ENCODE measurements around the gene XYLT1. TPM values are rescaled to one million over a fixed set of nuclear protein-coding genes. Genes with fewer than 3 reads are reported as not detected.

Gene XYLT1
- total and polyA plus RNA-seq, 2 of the 8 experiments (the other 6 are each of a cell fraction or from before 2014, with no cell fraction given), result 6.6 to 25.4 TPM

GRCh38 chr16:17318238-17318637, 152.5 kb downstream of the XYLT1 start (continued):
- TF ChIP-seq, protein P1, sequence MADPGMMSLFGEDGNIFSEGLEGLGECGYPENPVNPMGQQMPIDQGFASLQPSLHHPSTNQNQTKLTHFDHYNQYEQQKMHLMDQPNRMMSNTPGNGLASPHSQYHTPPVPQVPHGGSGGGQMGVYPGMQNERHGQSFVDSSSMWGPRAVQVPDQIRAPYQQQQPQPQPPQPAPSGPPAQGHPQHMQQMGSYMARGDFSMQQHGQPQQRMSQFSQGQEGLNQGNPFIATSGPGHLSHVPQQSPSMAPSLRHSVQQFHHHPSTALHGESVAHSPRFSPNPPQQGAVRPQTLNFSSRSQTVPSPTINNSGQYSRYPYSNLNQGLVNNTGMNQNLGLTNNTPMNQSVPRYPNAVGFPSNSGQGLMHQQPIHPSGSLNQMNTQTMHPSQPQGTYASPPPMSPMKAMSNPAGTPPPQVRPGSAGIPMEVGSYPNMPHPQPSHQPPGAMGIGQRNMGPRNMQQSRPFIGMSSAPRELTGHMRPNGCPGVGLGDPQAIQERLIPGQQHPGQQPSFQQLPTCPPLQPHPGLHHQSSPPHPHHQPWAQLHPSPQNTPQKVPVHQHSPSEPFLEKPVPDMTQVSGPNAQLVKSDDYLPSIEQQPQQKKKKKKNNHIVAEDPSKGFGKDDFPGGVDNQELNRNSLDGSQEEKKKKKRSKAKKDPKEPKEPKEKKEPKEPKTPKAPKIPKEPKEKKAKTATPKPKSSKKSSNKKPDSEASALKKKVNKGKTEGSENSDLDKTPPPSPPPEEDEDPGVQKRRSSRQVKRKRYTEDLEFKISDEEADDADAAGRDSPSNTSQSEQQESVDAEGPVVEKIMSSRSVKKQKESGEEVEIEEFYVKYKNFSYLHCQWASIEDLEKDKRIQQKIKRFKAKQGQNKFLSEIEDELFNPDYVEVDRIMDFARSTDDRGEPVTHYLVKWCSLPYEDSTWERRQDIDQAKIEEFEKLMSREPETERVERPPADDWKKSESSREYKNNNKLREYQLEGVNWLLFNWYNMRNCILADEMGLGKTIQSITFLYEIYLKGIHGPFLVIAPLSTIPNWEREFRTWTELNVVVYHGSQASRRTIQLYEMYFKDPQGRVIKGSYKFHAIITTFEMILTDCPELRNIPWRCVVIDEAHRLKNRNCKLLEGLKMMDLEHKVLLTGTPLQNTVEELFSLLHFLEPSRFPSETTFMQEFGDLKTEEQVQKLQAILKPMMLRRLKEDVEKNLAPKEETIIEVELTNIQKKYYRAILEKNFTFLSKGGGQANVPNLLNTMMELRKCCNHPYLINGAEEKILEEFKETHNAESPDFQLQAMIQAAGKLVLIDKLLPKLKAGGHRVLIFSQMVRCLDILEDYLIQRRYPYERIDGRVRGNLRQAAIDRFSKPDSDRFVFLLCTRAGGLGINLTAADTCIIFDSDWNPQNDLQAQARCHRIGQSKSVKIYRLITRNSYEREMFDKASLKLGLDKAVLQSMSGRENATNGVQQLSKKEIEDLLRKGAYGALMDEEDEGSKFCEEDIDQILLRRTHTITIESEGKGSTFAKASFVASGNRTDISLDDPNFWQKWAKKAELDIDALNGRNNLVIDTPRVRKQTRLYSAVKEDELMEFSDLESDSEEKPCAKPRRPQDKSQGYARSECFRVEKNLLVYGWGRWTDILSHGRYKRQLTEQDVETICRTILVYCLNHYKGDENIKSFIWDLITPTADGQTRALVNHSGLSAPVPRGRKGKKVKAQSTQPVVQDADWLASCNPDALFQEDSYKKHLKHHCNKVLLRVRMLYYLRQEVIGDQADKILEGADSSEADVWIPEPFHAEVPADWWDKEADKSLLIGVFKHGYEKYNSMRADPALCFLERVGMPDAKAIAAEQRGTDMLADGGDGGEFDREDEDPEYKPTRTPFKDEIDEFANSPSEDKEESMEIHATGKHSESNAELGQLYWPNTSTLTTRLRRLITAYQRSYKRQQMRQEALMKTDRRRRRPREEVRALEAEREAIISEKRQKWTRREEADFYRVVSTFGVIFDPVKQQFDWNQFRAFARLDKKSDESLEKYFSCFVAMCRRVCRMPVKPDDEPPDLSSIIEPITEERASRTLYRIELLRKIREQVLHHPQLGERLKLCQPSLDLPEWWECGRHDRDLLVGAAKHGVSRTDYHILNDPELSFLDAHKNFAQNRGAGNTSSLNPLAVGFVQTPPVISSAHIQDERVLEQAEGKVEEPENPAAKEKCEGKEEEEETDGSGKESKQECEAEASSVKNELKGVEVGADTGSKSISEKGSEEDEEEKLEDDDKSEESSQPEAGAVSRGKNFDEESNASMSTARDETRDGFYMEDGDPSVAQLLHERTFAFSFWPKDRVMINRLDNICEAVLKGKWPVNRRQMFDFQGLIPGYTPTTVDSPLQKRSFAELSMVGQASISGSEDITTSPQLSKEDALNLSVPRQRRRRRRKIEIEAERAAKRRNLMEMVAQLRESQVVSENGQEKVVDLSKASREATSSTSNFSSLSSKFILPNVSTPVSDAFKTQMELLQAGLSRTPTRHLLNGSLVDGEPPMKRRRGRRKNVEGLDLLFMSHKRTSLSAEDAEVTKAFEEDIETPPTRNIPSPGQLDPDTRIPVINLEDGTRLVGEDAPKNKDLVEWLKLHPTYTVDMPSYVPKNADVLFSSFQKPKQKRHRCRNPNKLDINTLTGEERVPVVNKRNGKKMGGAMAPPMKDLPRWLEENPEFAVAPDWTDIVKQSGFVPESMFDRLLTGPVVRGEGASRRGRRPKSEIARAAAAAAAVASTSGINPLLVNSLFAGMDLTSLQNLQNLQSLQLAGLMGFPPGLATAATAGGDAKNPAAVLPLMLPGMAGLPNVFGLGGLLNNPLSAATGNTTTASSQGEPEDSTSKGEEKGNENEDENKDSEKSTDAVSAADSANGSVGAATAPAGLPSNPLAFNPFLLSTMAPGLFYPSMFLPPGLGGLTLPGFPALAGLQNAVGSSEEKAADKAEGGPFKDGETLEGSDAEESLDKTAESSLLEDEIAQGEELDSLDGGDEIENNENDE (IDR thresholded peaks at IDR 0.05; ENCODE audit: insufficient replicate concordance, low read length), result no peak
- no peak for TF ChIP-seq ASH2L (IDR thresholded peaks at IDR 0.05; ENCODE audit: low read length)
- TF ChIP-seq, protein P2, sequence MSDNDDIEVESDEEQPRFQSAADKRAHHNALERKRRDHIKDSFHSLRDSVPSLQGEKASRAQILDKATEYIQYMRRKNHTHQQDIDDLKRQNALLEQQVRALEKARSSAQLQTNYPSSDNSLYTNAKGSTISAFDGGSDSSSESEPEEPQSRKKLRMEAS (IDR thresholded peaks at IDR 0.05), result peak; percentile 89
- 0 out of 2 replicates have a peak, but pooled peaks have one; percentile 47 for TF ChIP-seq SP1 (IDR thresholded peaks at IDR 0.05; ENCODE audit: low read depth, low read length)
- TF ChIP-seq TBP (IDR thresholded peaks at IDR 0.05; ENCODE audit: low read depth, low read length), result no peak
- peak; percentile 82 for TF ChIP-seq MAFK (IDR thresholded peaks at IDR 0.05; ENCODE audit: low read depth, low read length)
- TF ChIP-seq BACH1 (IDR thresholded peaks at IDR 0.05; ENCODE audit: low read length), result 0 out of 2 replicates have a peak, but pooled peaks have one; percentile 12
- TF ChIP-seq EP300 (IDR thresholded peaks at IDR 0.05; ENCODE audit: borderline replicate concordance in 1 of 2, low read depth in 2 of 2, low read length in 2 of 2), result no peak
- no peak for TF ChIP-seq EGR1 (IDR thresholded peaks at IDR 0.05; ENCODE audit: borderline replicate concordance, low read depth, low read length)
- no peak for TF ChIP-seq SP4 (IDR thresholded peaks at IDR 0.05; ENCODE audit: low read length)

Measured in H1 (cell line).